WERI-Rb-1 (cell line): ENCODE data around the gene HTR2A.
A peak's percentile ranks its signal among the peaks of the same experiment; 100 is the strongest.

Source experiments
- DNase-seq: peaks from one replicate; pipeline ENCODE4 v3.0.0-alpha.2; 2020
- H3K27ac ChIP-seq: fragments of 250-450 bp; sonication (Bioruptor Pico); 2 replicates; pipeline ENCODE4 v1.5.1; 2020; ENCODE audit warnings: mild to moderate bottlenecking, moderate library complexity
- H3K27me3 ChIP-seq: fragments of 250-450 bp; sonication (Bioruptor Pico); 2 replicates; pipeline ENCODE4 v1.5.1; 2021; ENCODE audit warnings: mild to moderate bottlenecking, low read depth, moderate library complexity; ENCODE audit not compliant: insufficient read depth, severe bottlenecking
- H3K36me3 ChIP-seq: fragments of 250-450 bp; sonication (Bioruptor Pico); 2 replicates; pipeline ENCODE4 v1.5.1; 2020; ENCODE audit warnings: mild to moderate bottlenecking, moderate library complexity
- H3K4me3 ChIP-seq: 2 replicates; pipeline ENCODE4 v1.5.1; 2011; ENCODE audit warnings: low read depth, mild to moderate bottlenecking, control low read depth, low read length
- H3K9me3 ChIP-seq: fragments of 250-450 bp; sonication (Bioruptor Pico); 2 replicates; pipeline ENCODE4 v1.5.1; 2021; ENCODE audit warnings: mild to moderate bottlenecking, moderate library complexity; ENCODE audit not compliant: severe bottlenecking
- CTCF ChIP-seq: IDR thresholded peaks from 2 replicates; pipeline ENCODE4 v1.5.1; 2011; ENCODE audit warnings: low read depth, mild to moderate bottlenecking, control low read depth, inconsistent platforms, low read length

Gene HTR2A

GRCh38 chr13:46796515-46797474 lies 100.1 kb downstream of the HTR2A start, which contains the start of gene ESD:
Gene ESD, minus strand, starts transcription at chr13:46797161. Its CDS starts 5,748 bp downstream, at chr13:46791413.
- no peak for TF ChIP-seq CTCF
- Histone ChIP-seq H3K36me3 (no peaks in the 10 kb centered on the region), H3K4me3 (peak within 1 kb of the TSS; percentile 55), H3K9me3 (no peaks in the 10 kb centered on the region), H3K27me3 (no peaks in the 10 kb centered on the region), H3K27ac (peak within 1 kb of the TSS; percentile 93)
- DNase-seq, result peak; percentile 92

- H3K9me3 ChIP-seq, result no peaks in the 10 kb centered on the region
- peak overlapping the region; percentile 55 for H3K4me3 ChIP-seq
- no peak for TF ChIP-seq CTCF
- no peaks in the 10 kb centered on the region for H3K27me3 ChIP-seq
- H3K36me3 ChIP-seq, result no peaks in the 10 kb centered on the region
- no peak for DNase-seq
- peak overlapping the region; percentile 93 for H3K27ac ChIP-seq
Observed at GRCh38 chr13:46796129-46796514, 100.7 kb downstream of the HTR2A start.

- H3K27ac ChIP-seq, result peak overlapping the region; percentile 93
- TF ChIP-seq CTCF, result peak; percentile 37; the same call in 1 of the 2 replicates
- no peaks in the 10 kb centered on the region; the same call in 1 of the 2 replicates for H3K36me3 ChIP-seq
- no peak overlapping the region for H3K4me3 ChIP-seq
- no peaks in the 10 kb centered on the region for H3K9me3 ChIP-seq
- peak; percentile 51 for DNase-seq
- H3K27me3 ChIP-seq, result no peaks in the 10 kb centered on the region
Observed at GRCh38 chr13:46795321-46795720, 101.5 kb downstream of the HTR2A start.

- Histone ChIP-seq H3K4me3 (no peak overlapping the region), H3K27me3 (no peaks in the 10 kb centered on the region), H3K9me3 (no peaks in the 10 kb centered on the region), H3K27ac (no peak overlapping the region), H3K36me3 (peaks cover 4% of the 10 kb centered on the region)
- no peak for TF ChIP-seq CTCF
- no peak for DNase-seq
Observed at GRCh38 chr13:46783504-46783903, 113.3 kb downstream of the HTR2A start.

GRCh38 chr13:46782691-46783090 lies 114.2 kb downstream of the HTR2A start:
- Histone ChIP-seq H3K9me3 (no peaks in the 10 kb centered on the region), H3K27me3 (no peaks in the 10 kb centered on the region), H3K27ac (no peak overlapping the region), H3K36me3 (peaks cover 4% of the 10 kb centered on the region), H3K4me3 (no peak overlapping the region)
- no peak for DNase-seq
- no peak for TF ChIP-seq CTCF
